ENCODE measurements around the gene PLXND1.

- no peak for TF ChIP-seq CTCF (IDR thresholded peaks at IDR 0.05)
- no peak for TF ChIP-seq EZH2 (IDR thresholded peaks at IDR 0.05; ENCODE audit: borderline replicate concordance, insufficient read depth, low read depth, low read length, poor library complexity, severe bottlenecking)
Observed at GRCh38 chr3:129598000-129598381, 8.5 kb downstream of the PLXND1 start.
